Coronary artery (tissue), 2 donors: ENCODE results near the gene DQX1.
A peak's percentile ranks its signal among the peaks of the same experiment; 100 is the strongest.
"Not testable (repeated sequence)": the region's sequence is repeated elsewhere in the genome, so short reads cannot be mapped to it uniquely, and the experiment has no call there.

Source experiments
- DNase-seq: peaks from one replicate; pipeline ENCODE4 v3.0.0-alpha.2; 2017; ENCODE audit warnings: low spot score
- H3K27ac ChIP-seq, 2 donors: fragments of 200-600 bp; sonication (generic); one replicate each; pipeline ENCODE4 v1.5.1; 2016 to 2019
- H3K4me3 ChIP-seq: fragments of 200-600 bp; sonication (generic); 2 replicates; pipeline ENCODE4 v1.5.1; 2016; ENCODE audit warnings: mild to moderate bottlenecking, moderate library complexity
- TF ChIP-seq, protein P1 (sequence below): fragments of 200-600 bp; sonication (generic); IDR thresholded peaks from one replicate; pipeline ENCODE4 v1.5.1; 2019; ENCODE audit warnings: antibody characterized with exemption

Gene DQX1

DNA sequence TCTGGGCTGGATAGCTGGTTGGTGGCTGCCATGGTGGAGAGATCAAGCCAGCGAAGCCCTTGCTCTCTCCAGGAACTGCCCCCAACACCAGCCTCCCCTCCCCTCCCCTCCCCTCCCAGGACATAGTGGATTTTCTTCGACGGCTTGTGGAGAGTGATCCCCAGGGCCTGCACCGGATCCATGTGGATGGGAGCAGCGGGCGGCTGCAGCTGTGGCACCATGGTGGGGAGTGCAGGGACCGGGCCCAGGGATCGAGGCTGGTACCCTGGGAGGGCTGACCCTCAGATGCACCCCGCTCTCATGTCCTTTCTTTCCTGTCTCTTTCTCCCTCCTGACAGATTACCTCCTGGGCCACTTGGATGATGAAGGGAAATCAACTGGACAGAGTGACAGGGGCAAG, 36.1 kb downstream of the DQX1 start:
- H3K27ac ChIP-seq = no peak overlapping the region
- DNase-seq = no peak
- TF ChIP-seq, protein P1, sequence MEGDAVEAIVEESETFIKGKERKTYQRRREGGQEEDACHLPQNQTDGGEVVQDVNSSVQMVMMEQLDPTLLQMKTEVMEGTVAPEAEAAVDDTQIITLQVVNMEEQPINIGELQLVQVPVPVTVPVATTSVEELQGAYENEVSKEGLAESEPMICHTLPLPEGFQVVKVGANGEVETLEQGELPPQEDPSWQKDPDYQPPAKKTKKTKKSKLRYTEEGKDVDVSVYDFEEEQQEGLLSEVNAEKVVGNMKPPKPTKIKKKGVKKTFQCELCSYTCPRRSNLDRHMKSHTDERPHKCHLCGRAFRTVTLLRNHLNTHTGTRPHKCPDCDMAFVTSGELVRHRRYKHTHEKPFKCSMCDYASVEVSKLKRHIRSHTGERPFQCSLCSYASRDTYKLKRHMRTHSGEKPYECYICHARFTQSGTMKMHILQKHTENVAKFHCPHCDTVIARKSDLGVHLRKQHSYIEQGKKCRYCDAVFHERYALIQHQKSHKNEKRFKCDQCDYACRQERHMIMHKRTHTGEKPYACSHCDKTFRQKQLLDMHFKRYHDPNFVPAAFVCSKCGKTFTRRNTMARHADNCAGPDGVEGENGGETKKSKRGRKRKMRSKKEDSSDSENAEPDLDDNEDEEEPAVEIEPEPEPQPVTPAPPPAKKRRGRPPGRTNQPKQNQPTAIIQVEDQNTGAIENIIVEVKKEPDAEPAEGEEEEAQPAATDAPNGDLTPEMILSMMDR = no peak
- H3K4me3 ChIP-seq = no peak overlapping the region

- no peak overlapping the region for H3K4me3 ChIP-seq
- no peak overlapping the region for H3K27ac ChIP-seq
- DNase-seq = no peak
- TF ChIP-seq, protein P1 = no peak
These were observed 37.2 kb downstream of the DQX1 start for GRCh38 chr2:74488643-74489481.

- no peak overlapping the region for H3K27ac ChIP-seq
- no peak overlapping the region for H3K4me3 ChIP-seq
- no peak for DNase-seq
- TF ChIP-seq, protein P1 = no peak
These were observed 39.9 kb downstream of the DQX1 start for GRCh38 chr2:74486141-74486540.

DNA sequence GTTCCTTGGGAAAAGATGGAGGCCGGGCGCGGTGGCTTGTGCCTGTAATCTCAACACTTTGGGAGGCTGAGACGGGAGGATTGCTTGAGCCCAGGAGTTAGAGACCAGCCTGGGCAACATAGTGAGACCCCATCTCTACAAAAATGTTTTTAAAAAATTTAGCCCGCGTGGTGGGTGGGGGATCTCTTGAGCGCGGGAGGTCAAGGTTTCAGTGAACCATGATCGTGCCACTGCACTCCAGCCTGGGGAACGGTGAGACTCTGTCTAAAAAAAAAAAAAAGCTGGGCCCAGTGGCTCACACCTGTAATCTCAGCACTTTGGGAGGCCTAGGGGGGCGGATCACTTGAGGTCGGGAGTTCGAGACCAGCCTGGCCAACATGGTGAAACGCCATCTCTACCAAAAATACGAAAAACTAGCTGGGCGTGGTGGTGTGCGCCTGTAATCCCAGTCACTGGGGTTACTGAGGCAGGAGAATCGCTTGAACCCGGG, 42.3 kb downstream of the DQX1 start:
- H3K4me3 ChIP-seq = peak overlapping the region; percentile 80
- peak overlapping the region; percentile 86 to 96 for H3K27ac ChIP-seq

GRCh38 chr2:74482801-74483674, 43.0 kb downstream of the DQX1 start, which contains the start of the genes CCDC142 and TTC31:
Gene CCDC142 (minus strand): TSS chr2:74482998. CDS start chr2:74482837, 161 bp downstream.
Gene TTC31 (plus strand): TSS chr2:74483081. CDS start chr2:74483096, 15 bp downstream.
- Histone ChIP-seq H3K4me3 (peak within 1 kb of the TSS; percentile 80), H3K27ac (peak within 1 kb of the TSS; percentile 86 to 96)
- TF ChIP-seq, protein P1 = peak; percentile 77
- DNase-seq = peak; percentile 97

More for the DNA sequence above, 42.3 kb downstream of the DQX1 start:
- not testable (repeated sequence) for DNase-seq

DNA sequence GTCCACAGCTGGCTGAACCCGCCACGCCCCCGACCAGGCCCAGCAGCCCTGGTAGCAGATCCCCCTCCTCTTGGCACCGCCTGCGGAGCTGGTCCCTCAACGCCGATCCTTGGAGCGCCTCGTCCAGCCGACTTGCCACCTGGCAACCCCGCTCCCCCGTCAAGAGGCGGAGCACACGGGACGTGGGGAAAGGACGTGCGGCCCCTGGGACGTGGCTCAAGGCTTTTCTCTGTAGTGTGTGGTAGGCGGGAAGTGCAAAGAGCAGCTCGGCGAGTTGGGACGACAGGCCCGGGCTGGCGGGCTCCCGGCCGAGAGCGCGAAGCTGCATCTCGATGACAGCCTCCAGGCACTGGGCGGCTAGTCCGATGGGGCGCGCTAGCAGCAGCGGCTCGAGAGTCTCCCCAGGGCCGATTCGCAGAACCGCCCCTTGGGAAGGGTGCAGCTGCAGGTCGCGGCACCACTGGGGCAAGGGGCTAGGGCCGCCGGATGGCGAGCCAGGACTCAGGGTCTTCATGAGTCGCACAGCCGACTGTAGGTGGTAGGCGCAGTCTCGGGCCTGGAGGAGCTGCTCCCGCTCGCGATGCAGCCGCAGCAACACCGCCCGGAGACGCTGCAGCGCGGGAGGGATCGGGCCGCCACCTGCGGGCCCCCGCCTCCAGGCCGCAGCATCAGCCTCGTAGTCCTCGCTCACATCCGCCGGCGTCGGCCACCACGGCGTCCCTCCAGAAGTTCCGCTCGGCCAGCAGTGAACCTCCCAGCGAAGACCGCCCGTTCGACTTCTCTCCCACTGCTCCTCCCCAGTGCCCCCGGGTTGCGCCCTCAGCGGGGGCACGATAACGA, 43.9 kb downstream of the DQX1 start:
- Histone ChIP-seq H3K4me3 (peak overlapping the region; percentile 80), H3K27ac (peak overlapping the region; percentile 86 to 96)
- no peak for DNase-seq
- TF ChIP-seq, protein P1 = no peak
